HFF-Myc (cell line): ENCODE results near the gene RERE.

Experiments
- DNase-seq: peaks from one replicate; pipeline ENCODE4 v3.0.0-alpha.2; 2011; ENCODE audit warnings: low read depth; ENCODE audit errors: extremely low read depth
- H3K4me3 ChIP-seq: replicated peaks from 2 replicates; pipeline ENCODE4 v1.5.1; 2011; ENCODE audit warnings: low read depth, mild to moderate bottlenecking, control low read depth, low read length
- TF ChIP-seq, protein P1 (sequence below): IDR thresholded peaks from 2 replicates; pipeline ENCODE4 v1.5.1; 2012; ENCODE audit warnings: mild to moderate bottlenecking, low read depth, low read length, control low read depth; ENCODE audit errors: missing control alignments

RERE gene

DNA sequence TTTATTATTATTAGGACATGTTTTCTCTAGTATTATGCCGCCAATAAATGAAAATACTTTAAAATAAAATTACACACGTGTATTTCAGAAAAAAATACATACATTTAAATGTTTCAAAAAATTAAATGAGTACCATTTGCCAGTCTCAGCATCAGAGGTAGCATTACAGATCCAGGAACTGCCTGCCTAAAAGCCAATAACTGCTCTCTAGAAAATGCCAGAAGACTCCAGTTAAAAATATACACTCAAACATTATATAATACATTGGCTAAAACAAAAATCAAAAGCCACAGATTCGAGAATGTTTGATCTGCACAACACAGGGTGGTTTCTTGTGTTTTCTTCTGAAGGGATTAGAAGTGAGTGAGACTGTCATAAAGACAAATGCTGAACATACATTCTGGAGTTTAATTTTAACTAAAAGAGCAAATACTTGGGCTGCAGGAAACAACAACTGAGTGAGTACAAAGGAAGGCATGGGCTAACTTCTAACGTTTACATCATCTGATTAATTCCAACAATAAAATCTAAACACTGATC lies 105.5 kb downstream of the RERE start:
- H3K4me3 ChIP-seq = no peak overlapping the region
- no peak for DNase-seq
- TF ChIP-seq, protein P1, sequence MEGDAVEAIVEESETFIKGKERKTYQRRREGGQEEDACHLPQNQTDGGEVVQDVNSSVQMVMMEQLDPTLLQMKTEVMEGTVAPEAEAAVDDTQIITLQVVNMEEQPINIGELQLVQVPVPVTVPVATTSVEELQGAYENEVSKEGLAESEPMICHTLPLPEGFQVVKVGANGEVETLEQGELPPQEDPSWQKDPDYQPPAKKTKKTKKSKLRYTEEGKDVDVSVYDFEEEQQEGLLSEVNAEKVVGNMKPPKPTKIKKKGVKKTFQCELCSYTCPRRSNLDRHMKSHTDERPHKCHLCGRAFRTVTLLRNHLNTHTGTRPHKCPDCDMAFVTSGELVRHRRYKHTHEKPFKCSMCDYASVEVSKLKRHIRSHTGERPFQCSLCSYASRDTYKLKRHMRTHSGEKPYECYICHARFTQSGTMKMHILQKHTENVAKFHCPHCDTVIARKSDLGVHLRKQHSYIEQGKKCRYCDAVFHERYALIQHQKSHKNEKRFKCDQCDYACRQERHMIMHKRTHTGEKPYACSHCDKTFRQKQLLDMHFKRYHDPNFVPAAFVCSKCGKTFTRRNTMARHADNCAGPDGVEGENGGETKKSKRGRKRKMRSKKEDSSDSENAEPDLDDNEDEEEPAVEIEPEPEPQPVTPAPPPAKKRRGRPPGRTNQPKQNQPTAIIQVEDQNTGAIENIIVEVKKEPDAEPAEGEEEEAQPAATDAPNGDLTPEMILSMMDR = no peak

DNA sequence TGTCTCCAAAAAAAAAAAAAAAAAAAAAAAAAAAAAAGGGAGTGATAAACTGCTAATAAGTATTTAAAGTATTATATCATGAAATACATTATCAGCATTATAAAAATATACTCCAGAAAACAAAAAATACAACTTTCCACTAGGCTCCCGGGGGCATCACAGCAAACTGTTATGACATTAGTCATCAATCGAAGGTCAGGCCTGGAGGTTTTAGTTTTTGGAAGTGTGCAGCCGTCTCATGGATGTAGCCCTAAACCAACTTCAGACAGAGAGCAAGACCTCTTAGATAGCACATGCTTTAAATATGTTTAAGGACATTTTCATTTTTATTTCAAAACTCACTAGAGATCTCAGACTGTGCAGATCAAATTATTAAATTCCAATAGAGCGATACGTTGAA lies 106.3 kb downstream of the RERE start:
- no peak for DNase-seq
- no peak overlapping the region for H3K4me3 ChIP-seq
- TF ChIP-seq, protein P1 = no peak

DNA sequence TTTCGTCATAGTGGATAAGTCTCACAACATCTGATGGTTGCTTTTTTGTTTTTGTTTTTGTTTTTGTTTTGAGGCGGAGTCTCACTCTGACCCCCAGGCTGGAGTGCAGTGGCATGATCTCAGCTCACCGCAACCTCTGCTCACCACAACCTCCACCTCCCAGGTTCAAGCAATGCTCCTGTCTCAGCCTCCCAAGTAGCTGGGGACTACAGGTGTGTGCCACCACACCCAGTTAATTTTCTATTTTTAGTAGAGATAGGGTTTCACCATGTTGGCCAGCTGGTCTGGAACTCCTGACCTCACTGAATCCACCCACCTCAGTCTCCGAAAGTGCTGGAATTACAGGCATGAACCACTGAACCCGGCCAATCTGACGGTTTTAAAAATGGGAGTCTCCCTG lies 109.2 kb downstream of the RERE start:
- TF ChIP-seq, protein P1 = no peak
- no peak for DNase-seq
- no peak overlapping the region for H3K4me3 ChIP-seq

DNA sequence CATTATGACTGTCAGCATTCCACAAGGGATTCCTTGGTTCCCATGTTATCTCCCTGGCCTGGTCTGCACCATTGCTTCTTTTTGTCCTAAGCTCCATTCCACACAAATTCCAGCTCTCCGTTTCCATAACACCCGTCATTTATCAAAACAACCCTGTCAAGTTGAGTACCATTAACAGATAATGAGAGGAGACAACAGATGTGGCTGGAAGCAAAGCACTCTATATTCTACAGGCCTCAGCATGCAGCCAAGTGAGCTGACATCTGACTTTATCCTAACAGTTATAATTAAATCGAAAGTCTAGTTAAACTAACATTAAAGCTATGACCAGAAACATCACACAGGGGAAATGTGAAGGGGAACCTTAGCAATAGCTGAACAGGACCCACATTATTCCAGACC lies 110.4 kb downstream of the RERE start:
- TF ChIP-seq, protein P1 = no peak
- DNase-seq = no peak
- no peak overlapping the region for H3K4me3 ChIP-seq

DNA sequence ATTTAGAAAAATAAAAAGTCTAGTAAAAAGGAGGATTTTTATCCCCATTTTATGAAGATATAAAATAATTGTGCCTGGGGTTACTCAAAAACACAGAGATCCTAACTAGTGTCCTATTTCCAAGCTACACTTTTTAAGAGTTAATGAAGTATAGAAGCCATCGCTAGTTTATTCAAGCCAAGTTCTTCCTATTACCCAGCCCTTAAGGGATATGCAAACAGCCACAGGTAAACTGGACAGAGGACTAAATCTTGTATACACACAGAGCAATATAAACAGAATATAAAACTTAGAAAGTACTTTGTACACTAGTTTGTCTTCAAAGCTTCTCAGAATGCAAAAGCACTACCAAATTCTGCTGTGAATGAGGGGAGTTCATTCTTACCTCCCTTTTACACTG lies 111.1 kb downstream of the RERE start:
- DNase-seq = no peak
- no peak overlapping the region for H3K4me3 ChIP-seq
- TF ChIP-seq, protein P1 = no peak

DNA sequence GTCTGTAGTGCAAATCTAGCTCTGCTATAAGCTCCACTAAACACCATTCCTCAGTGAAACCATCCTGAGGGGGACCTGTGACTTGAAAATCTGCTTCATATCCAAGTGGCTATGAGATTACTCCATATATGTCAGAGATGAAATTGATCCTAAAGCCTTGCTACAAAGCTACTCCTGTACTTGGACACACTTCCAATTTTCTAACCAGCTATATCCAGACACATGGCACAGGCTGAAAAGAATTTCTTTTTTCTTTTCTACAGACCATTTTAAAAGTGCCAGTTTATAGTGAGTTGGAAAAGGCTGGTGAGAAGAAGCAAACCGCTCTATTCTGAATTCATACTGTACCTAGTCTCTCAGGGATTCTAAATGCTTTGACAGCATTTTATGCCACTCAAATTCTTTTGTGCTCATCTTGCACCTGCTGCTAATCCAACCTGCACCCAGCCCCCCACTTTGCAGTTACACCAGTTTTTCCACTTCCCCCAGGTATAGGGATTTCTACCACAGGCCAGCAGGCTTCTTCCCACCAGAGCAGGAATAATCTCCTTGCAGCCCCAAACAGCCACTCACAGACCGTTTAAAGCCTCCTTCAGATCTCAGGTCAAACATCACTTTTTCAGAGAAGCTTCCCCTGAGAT lies 112.5 kb downstream of the RERE start:
- H3K4me3 ChIP-seq = no peak overlapping the region
- TF ChIP-seq, protein P1 = no peak
- DNase-seq = no peak
